ENCODE measurements around the gene SST.

DNA sequence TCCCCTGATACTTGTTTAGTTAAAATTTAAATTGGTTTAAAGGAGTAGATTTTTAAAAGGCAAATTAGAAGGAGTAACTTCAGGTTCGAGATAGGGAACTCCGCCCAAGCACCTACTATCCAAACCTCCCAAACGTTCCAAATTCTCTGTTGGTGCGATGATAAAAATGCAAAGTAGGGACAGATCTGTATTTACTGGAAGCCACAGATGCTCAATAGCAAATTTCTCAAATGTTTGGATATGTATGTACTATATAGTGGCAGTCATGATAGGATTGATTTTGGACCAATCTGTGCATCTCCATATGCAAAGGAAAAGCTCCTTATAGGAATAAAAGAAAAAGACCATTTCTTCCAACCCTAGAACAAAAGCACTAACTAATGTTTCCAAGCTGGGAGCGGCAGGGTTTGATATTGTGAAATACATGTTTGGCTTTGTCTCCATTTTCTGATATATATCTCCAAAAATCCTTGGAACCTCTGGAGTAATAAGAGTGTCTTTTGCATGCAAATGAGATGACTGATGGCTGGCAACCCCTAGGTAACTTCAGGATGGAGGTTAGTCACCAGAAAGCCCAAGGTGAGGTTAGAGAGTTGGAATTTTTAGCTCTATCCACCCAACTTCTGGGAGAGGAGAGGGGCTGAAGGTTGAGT, 16.6 kb upstream of the SST start:
- TF ChIP-seq, protein P1, sequence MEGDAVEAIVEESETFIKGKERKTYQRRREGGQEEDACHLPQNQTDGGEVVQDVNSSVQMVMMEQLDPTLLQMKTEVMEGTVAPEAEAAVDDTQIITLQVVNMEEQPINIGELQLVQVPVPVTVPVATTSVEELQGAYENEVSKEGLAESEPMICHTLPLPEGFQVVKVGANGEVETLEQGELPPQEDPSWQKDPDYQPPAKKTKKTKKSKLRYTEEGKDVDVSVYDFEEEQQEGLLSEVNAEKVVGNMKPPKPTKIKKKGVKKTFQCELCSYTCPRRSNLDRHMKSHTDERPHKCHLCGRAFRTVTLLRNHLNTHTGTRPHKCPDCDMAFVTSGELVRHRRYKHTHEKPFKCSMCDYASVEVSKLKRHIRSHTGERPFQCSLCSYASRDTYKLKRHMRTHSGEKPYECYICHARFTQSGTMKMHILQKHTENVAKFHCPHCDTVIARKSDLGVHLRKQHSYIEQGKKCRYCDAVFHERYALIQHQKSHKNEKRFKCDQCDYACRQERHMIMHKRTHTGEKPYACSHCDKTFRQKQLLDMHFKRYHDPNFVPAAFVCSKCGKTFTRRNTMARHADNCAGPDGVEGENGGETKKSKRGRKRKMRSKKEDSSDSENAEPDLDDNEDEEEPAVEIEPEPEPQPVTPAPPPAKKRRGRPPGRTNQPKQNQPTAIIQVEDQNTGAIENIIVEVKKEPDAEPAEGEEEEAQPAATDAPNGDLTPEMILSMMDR (IDR thresholded peaks at IDR 0.05) = no peak
- TF ChIP-seq POLR2A (IDR thresholded peaks at IDR 0.05) = no peak
